ENCODE measurements around the gene OXSM. TPM values are rescaled to one million over a fixed set of nuclear protein-coding genes. Genes with fewer than 3 reads are reported as not detected.

OXSM gene
- total and polyA plus RNA-seq, 8 donors, result 3.5 to 13.8 (median 6.9) TPM

DNA sequence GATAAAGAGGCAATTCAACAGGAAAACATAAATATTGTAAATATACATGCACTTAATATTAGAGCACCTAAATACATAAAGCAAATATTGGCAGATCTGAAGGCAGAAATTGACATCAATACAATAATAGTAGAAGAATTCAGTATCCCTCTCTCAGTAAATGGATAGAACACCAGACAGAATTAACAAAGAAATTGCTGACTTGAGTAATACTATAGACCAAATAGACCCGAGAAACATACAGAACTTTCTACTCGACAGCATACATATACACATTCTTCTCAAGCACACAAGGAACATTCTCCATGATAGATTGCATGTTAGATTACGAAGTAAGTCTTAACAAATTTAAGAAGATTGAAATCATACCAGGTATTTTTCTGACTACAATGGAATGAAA, 50.2 kb downstream of the OXSM start:
- Histone ChIP-seq H3K4me1 (no peaks in the 10 kb centered on the region), H3K27me3 (no peaks in the 10 kb centered on the region), H3K4me3 (no peak overlapping the region), H3K27ac (no peak overlapping the region), H3K36me3 (no peaks in the 10 kb centered on the region), H3K9me3 (no peaks in the 10 kb centered on the region)
- DNase-seq (no peak), ATAC-seq (no peak), FAIRE-seq (no peak)
- intact Hi-C loops (cut with DNase I), result no loop called here
- 86 to 92% methylated on average over 3 of the region's 3 CpGs for WGBS, 2 donors
- TF ChIP-seq, protein P1, sequence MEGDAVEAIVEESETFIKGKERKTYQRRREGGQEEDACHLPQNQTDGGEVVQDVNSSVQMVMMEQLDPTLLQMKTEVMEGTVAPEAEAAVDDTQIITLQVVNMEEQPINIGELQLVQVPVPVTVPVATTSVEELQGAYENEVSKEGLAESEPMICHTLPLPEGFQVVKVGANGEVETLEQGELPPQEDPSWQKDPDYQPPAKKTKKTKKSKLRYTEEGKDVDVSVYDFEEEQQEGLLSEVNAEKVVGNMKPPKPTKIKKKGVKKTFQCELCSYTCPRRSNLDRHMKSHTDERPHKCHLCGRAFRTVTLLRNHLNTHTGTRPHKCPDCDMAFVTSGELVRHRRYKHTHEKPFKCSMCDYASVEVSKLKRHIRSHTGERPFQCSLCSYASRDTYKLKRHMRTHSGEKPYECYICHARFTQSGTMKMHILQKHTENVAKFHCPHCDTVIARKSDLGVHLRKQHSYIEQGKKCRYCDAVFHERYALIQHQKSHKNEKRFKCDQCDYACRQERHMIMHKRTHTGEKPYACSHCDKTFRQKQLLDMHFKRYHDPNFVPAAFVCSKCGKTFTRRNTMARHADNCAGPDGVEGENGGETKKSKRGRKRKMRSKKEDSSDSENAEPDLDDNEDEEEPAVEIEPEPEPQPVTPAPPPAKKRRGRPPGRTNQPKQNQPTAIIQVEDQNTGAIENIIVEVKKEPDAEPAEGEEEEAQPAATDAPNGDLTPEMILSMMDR (IDR thresholded peaks at IDR 0.05), result no peak

DNA sequence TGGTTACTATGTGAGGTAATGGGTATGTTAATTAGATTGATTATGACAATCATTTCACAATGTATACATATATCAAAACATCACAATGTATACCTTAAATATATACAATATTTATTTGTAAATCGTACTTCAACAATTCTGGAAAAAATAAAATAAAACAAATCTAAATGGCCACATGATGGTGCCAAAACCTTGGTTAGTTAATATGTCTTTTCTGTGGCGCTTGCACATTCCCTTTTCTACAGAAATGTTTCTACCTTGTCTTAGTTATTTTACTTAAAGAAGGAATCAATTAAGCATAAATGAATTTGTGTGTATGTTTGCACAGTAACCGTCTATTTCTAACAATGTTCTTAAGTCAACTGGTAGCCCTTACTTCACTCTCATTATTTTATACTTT, 53.4 kb downstream of the OXSM start:
- intact Hi-C loops (cut with DNase I), result no loop called here

More for the DNA sequence above, 53.4 kb downstream of the OXSM start:
- FAIRE-seq (peak; percentile 66), ATAC-seq (no peak), DNase-seq (no peak)
- H3K27me3 ChIP-seq, result no peaks in the 10 kb centered on the region
- H3K4me3 ChIP-seq, result no peak overlapping the region
- TF ChIP-seq, protein P1 (IDR thresholded peaks at IDR 0.05), result no peak
- no peaks in the 10 kb centered on the region for H3K9me3 ChIP-seq
- H3K36me3 ChIP-seq, result no peaks in the 10 kb centered on the region
- 20 to 23% methylated on average over 3 of the region's 3 CpGs for WGBS, 2 donors
- no peaks in the 10 kb centered on the region for H3K4me1 ChIP-seq
- H3K27ac ChIP-seq, result no peak overlapping the region

Other genes with a start within 250 kb of the OXSM start
- gene TOP2B, start 125.2 kb upstream of the OXSM start, total RNA-seq, result 10 to 100 TPM; 28.9 to 67.7 (median 40.2) TPM
- gene TOP2B, start 125.2 kb upstream of the OXSM start, polyA plus RNA-seq, result 10 to 100 TPM; 17.7 to 48.6 TPM
- 10 to 100 TPM; 14.0 to 22.6 (median 21.9) TPM for gene NGLY1, start 6.6 kb upstream of the OXSM start, total RNA-seq
- 10 to 100 TPM; 17.6 to 22.4 TPM for gene NGLY1, start 6.6 kb upstream of the OXSM start, polyA plus RNA-seq